GM23338 (cell line): ENCODE data around the gene HEXD. TPM values are rescaled to one million over a fixed set of nuclear protein-coding genes. Genes with fewer than 3 reads are reported as not detected.

Experiments used
- ATAC-seq: fragments of 200-7000 bp; cut with Tn5 transposase; 3 replicates; pipeline ENCODE4 v1.9.1; 2020
- DNase-seq: peaks from one replicate; pipeline ENCODE4 v3.0.0-alpha.2; 2015; ENCODE audit warnings: low spot score
- H2AFZ ChIP-seq: fragments of 200-600 bp; sonication (generic); 2 replicates; pipeline ENCODE4 v1.8.0; 2016; ENCODE audit warnings: antibody characterized with exemption, mild to moderate bottlenecking, moderate library complexity
- H3F3A ChIP-seq: fragments of 200-600 bp; sonication (generic); replicated peaks from 2 replicates; pipeline ENCODE4 v1.8.0; 2017; ENCODE audit warnings: antibody characterized with exemption, mixed run types, low read depth
- H3K27ac ChIP-seq: fragments of 200-600 bp; sonication (generic); 2 replicates; pipeline ENCODE4 v1.6.1; 2016; ENCODE audit warnings: low read depth
- H3K27me3 ChIP-seq: fragments of 200-600 bp; sonication (generic); 2 replicates; pipeline ENCODE4 v1.8.0; 2016; ENCODE audit warnings: mild to moderate bottlenecking, mixed run types, moderate library complexity; ENCODE audit not compliant: insufficient read depth
- H3K36me3 ChIP-seq: fragments of 200-600 bp; sonication (generic); 2 replicates; pipeline ENCODE4 v1.8.0; 2016; ENCODE audit warnings: mild to moderate bottlenecking; ENCODE audit not compliant: insufficient read depth
- H3K4me1 ChIP-seq: fragments of 200-600 bp; sonication (generic); 2 replicates; pipeline ENCODE4 v1.8.0; 2016; ENCODE audit warnings: mild to moderate bottlenecking, moderate library complexity; ENCODE audit not compliant: insufficient read depth
- H3K4me2 ChIP-seq: fragments of 200-600 bp; sonication (generic); 2 replicates; pipeline ENCODE4 v1.7.1; 2017; ENCODE audit warnings: mixed run types
- H3K4me3 ChIP-seq: fragments of 200-600 bp; sonication (generic); 2 replicates; pipeline ENCODE4 v1.6.1; 2016; ENCODE audit warnings: mixed run types
- H3K79me2 ChIP-seq: fragments of 200-600 bp; sonication (generic); replicated peaks from 2 replicates; pipeline ENCODE4 v1.8.0; 2017; ENCODE audit warnings: mild to moderate bottlenecking; ENCODE audit not compliant: insufficient read depth
- H3K9me2 ChIP-seq: fragments of 200-600 bp; sonication (generic); 2 replicates; pipeline ENCODE4 v1.8.0; 2017; ENCODE audit not compliant: insufficient read depth
- H4K20me1 ChIP-seq: fragments of 200-600 bp; sonication (generic); replicated peaks from 2 replicates; pipeline ENCODE4 v1.8.0; 2017; ENCODE audit warnings: mild to moderate bottlenecking; ENCODE audit not compliant: insufficient read depth
- H3K27ac Mint-ChIP-seq: 2 replicates; pipeline ENCODE4 v1.8.0; 2020; ENCODE audit warnings: inconsistent platforms, mild to moderate bottlenecking, moderate library complexity, mixed read lengths
- H3K27me3 Mint-ChIP-seq: 3 replicates; pipeline ENCODE4 v1.8.0; 2022; ENCODE audit warnings: low read depth, mild to moderate bottlenecking, moderate library complexity, mixed read lengths, inconsistent platforms; ENCODE audit not compliant: insufficient read depth, poor library complexity
- H3K36me3 Mint-ChIP-seq: 3 replicates; pipeline ENCODE4 v1.8.0; 2021; ENCODE audit warnings: low read depth, mild to moderate bottlenecking, inconsistent platforms, moderate library complexity, mixed read lengths
- H3K4me1 Mint-ChIP-seq: 3 replicates; pipeline ENCODE4 v1.8.0; 2020; ENCODE audit warnings: mild to moderate bottlenecking, inconsistent platforms, mixed read lengths
- H3K4me3 Mint-ChIP-seq: 3 replicates; pipeline ENCODE4 v1.8.0; 2021; ENCODE audit warnings: moderate library complexity, mild to moderate bottlenecking, inconsistent platforms, mixed read lengths
- H3K9me3 Mint-ChIP-seq: 3 replicates; pipeline ENCODE4 v1.8.0; 2020; ENCODE audit warnings: moderate library complexity, mild to moderate bottlenecking, inconsistent platforms, mixed read lengths
- EZH2 ChIP-seq: fragments of 200-600 bp; sonication (generic); IDR thresholded peaks from one replicate; pipeline ENCODE4 v1.8.0; 2017; ENCODE audit warnings: antibody characterized with exemption, mild to moderate bottlenecking, low read depth; ENCODE audit not compliant: unreplicated experiment
- EZH2phosphoT487 ChIP-seq: fragments of 200-600 bp; sonication (generic); IDR thresholded peaks from one replicate; pipeline ENCODE4 v1.8.1; 2018; ENCODE audit warnings: antibody characterized with exemption; ENCODE audit not compliant: unreplicated experiment
- JUNB ChIP-seq: IDR thresholded peaks from one replicate; pipeline ENCODE4 v1.6.1; 2016; ENCODE audit warnings: antibody characterized with exemption; ENCODE audit not compliant: unreplicated experiment
- NANOG ChIP-seq: IDR thresholded peaks from 2 replicates; pipeline ENCODE4 v1.6.1; 2016; ENCODE audit warnings: antibody characterized with exemption, borderline replicate concordance
- REST ChIP-seq: IDR thresholded peaks from one replicate; pipeline ENCODE4 v1.6.1; 2018; ENCODE audit warnings: antibody characterized with exemption; ENCODE audit not compliant: unreplicated experiment
- STAT1 ChIP-seq: IDR thresholded peaks from one replicate; pipeline ENCODE4 v1.6.1; 2016; ENCODE audit warnings: antibody characterized with exemption; ENCODE audit not compliant: unreplicated experiment
- ZNF331 ChIP-seq: fragments of 250-450 bp; sonication (Bioruptor Pico); IDR thresholded peaks from 2 replicates; pipeline ENCODE4 v1.5.0; 2020; ENCODE audit warnings: low read depth, mild to moderate bottlenecking, moderate library complexity
- ZNF462 ChIP-seq: fragments of 250-450 bp; sonication (Bioruptor Pico); IDR thresholded peaks from 2 replicates; pipeline ENCODE4 v1.5.0; 2020; ENCODE audit warnings: mild to moderate bottlenecking, moderate library complexity
- polyA plus RNA-seq: library from polyadenylated mRNA; unstranded; fragments of >200 nt; fragmentation: Nextera tagmentation; extraction: Ambion mirVana; gene quantifications from 2 replicates; pipeline ENCODE4 v1.2.1, GENCODE V29; 2016
- total RNA-seq: library from RNA; depleted of rRNA; stranded (reverse); fragments of >200 nt; shearing (Covaris generic); gene quantifications from 2 replicates; pipeline ENCODE4 v1.2.3, GENCODE V29; 2014

HEXD gene
- total and polyA plus RNA-seq, 2 experiments from 2014 or later: 11.9 to 31.1 TPM

GRCh38 chr17:82386255-82386831 is 31.8 kb upstream of the HEXD start (continued):
- TF ChIP-seq REST: no peak
- no peak for TF ChIP-seq ZNF331 (CRISPR knock-in tag)
- no peak for TF ChIP-seq NANOG

- DNase-seq: no peak
- no peaks in the 10 kb centered on the region for H3F3A ChIP-seq
- H3K4me1 ChIP-seq: no peaks in the 10 kb centered on the region
- no peaks in the 10 kb centered on the region for H3K36me3 ChIP-seq
- Mint-ChIP-seq H3K4me3 (no peak overlapping the region), H3K27ac (no peak overlapping the region), H3K9me3 (no peaks in the 10 kb centered on the region), H3K36me3 (no peaks in the 10 kb centered on the region; the same call in 2 of the 3 replicates), H3K4me1 (peaks cover 6% of the 10 kb centered on the region), H3K27me3 (peaks cover 7% of the 10 kb centered on the region)
- no peak for ATAC-seq
- no peaks in the 10 kb centered on the region for H4K20me1 ChIP-seq
- no peaks in the 10 kb centered on the region for H3K79me2 ChIP-seq
- H3K9me2 ChIP-seq: no peaks in the 10 kb centered on the region
- no peak overlapping the region for H3K4me3 ChIP-seq
- H3K27me3 ChIP-seq: no peaks in the 10 kb centered on the region
- no peak overlapping the region for H2AFZ ChIP-seq
- no peak overlapping the region for H3K4me2 ChIP-seq
- H3K27ac ChIP-seq: no peak overlapping the region
- TF ChIP-seq STAT1 (no peak), REST (no peak), JUNB (no peak), EZH2phosphoT487 (no peak), ZNF331 (CRISPR knock-in tag) (no peak), ZNF462 (CRISPR knock-in tag) (no peak), NANOG (no peak), EZH2 (no peak)
These were observed 31.1 kb upstream of the HEXD start for GRCh38 chr17:82386881-82387704.
